AG09319 (cell line): ENCODE data around the gene ABCG2.

Experiments used
- DNase-seq: peaks from one replicate; pipeline ENCODE4 v3.0.0-alpha.2; 2010; ENCODE audit warnings: low read depth; ENCODE audit errors: extremely low read depth
- TF ChIP-seq, protein P1 (sequence below): IDR thresholded peaks from 2 replicates; pipeline ENCODE4 v1.5.1; 2011; ENCODE audit warnings: low read depth, mild to moderate bottlenecking, inconsistent platforms, low read length, moderate library complexity

ABCG2 gene

DNA sequence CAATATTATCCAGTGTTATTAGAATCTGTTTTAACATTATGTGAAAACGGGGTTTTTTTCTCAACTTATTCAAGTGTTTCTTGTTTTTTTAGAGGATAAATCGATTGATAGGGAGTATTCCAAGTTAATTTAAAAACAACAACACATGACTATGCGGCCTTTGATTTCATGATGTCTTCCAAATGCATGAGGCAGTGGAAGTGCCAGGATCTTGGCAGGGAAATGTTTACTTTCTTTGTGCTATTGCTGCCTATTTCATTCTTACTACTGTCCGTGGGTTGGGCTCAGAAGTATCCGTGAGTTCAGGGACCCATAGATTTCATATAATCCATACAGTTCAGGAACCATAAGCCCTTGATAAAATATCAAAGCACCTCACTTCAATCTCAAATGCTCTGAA is 64.6 kb downstream of the ABCG2 start:
- TF ChIP-seq, protein P1, sequence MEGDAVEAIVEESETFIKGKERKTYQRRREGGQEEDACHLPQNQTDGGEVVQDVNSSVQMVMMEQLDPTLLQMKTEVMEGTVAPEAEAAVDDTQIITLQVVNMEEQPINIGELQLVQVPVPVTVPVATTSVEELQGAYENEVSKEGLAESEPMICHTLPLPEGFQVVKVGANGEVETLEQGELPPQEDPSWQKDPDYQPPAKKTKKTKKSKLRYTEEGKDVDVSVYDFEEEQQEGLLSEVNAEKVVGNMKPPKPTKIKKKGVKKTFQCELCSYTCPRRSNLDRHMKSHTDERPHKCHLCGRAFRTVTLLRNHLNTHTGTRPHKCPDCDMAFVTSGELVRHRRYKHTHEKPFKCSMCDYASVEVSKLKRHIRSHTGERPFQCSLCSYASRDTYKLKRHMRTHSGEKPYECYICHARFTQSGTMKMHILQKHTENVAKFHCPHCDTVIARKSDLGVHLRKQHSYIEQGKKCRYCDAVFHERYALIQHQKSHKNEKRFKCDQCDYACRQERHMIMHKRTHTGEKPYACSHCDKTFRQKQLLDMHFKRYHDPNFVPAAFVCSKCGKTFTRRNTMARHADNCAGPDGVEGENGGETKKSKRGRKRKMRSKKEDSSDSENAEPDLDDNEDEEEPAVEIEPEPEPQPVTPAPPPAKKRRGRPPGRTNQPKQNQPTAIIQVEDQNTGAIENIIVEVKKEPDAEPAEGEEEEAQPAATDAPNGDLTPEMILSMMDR = no peak
- no peak for DNase-seq

DNA sequence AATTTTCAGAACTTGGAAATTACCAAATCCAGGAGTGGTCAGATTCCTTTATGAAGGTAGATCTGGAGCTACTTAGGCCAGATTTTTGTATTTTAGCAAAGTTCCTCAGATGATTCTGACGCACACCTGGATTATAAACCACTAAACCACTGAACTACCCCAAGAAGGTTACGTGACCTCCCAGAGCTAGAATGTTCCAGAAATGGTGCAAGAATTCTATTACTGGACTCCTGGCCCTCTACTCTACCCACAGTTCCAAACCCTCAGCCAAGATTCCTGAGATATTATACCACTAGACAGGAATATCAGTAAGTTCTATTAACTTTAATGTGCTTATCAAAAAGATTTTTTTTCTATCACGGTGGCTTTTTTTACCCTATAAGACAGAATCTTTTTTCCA is 67.1 kb downstream of the ABCG2 start:
- no peak for DNase-seq
- TF ChIP-seq, protein P1 = no peak

DNA sequence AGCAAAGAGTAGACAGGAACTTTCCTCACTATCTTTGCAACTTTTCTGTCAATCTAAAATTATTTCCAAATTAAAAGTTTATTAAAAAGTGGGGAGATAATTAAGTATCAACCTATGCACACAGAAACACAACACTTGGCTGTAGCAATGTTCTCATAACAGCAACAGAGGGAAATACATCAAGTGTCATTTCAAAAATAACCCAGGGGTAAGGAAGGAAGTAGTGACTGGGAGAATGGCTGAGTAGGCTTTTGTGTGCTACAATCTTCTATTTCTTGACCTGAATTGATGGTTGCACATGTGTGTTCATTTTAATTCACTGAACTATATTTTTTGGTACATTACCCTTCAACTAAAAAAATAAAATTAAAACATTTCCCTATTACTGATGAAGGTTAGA is 67.5 kb downstream of the ABCG2 start:
- TF ChIP-seq, protein P1 = no peak
- DNase-seq = no peak

DNA sequence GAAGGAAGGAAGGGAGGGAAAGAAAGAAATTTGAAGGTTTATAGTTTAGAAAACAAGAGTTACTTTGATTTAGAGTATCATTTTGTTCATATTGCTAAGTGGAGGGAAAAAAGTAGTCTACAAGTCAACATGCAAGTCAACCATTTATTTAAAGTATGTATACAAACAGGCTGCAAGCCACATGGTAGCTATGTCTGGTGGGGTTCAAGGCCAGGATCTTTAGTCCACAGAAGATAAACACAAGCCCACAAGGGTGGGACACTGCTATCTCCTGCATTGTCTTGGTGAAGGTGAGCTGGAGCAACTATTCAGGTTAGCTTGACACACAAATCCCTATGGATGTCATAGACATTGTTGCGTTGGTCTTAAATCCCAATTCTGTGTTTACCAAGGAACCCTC is 71.4 kb downstream of the ABCG2 start:
- no peak for DNase-seq
- TF ChIP-seq, protein P1 = no peak

DNA sequence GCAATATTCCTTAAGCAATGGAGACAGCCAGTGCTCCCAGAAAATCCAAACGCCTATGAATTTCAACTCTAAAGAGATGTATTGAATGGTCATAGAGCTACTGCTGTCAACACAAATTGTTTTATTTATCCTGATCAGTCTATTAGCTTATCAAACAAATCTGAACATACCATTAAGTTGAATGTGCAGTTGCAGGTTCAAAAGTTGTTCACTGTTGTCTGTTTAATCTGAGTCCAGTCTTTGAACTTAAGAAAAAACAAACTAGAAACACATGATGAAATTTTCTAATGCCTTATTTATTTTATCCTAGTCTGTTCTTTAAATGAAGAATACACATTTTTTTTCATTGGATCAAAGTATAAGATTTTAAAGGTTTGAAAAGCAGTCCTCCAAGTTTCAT is 77.8 kb downstream of the ABCG2 start:
- TF ChIP-seq, protein P1 = no peak
- no peak for DNase-seq

DNA sequence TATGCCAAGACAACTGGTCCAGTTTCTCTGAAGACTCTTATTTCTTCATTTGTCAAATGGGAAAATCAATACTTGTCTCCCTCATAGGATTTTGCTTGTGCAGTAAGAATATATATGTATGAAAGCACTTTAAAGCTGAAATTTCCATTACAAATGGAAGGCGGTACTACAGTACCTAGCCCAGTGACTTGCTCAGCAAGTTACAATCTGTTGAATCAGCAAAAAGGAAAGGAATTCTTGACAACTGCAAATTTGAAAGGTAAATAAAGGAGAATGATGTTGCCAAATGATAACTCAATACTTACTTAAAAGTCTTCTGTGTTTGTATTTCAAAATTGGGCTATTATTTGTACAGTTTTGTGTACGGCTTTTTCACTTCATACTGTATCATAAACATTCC is 79.9 kb downstream of the ABCG2 start:
- TF ChIP-seq, protein P1 = no peak

DNA sequence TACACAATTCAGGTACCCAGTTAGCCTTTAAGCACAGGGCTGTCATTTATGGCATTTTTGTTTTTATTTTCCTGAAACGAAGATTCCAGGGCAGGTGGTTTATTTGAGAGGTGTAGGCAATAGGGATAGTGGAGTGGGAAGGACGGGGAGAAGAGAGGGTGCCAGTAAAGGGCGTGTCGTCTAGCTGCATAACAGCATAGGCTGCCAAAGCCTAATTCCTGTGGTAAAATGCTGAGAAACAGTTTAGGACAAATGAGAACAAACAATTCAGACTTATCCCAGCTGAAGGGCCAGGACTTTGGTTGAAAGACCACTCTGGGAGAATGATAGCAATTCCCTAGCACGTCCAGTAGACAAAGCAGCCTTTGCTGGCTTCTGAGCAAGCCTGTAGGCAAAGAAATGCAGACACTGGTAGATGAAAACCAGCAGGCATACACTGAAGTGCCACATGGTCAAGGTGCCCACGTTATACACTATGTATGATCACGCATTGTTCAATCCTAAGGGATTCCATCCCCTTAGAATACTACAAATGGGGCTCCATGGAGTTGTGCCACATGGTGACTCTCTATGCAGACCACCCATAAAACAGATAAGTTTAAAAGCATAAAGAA is 80.4 kb downstream of the ABCG2 start:
- TF ChIP-seq, protein P1 = no peak
- no peak for DNase-seq

More for the DNA sequence above, 79.9 kb downstream of the ABCG2 start:
- no peak for DNase-seq
